Stomach (tissue), 4 donors: ENCODE data around the gene TAF4.

Source experiments
- POLR2A ChIP-seq, 4 donors: fragments of 450-650 bp; IDR thresholded peaks; one replicate each; pipeline ENCODE4 v1.6.1; 2016; ENCODE audit warnings: antibody characterized with exemption in 4 of 4, control low read depth in 2 of 4, mild to moderate bottlenecking in 1 of 4, moderate library complexity in 1 of 4
- POLR2AphosphoS5 ChIP-seq, 3 donors: sonication (generic); formaldehyde crosslinking; IDR thresholded peaks; one replicate each; pipeline ENCODE4 v1.6.1; 2016; ENCODE audit warnings: antibody characterized with exemption in 3 of 3
- TF ChIP-seq, protein P1 (sequence below), 7 experiments: fragments of 450-650 bp in 4 of 7; fragments of 200-600 bp in 3 of 7; sonication (generic) in 3 of 7; IDR thresholded peaks; one replicate each; pipeline ENCODE4 v1.5.1; 2016 to 2019; ENCODE audit warnings: antibody characterized with exemption in 7 of 7, control low read depth in 2 of 7, mild to moderate bottlenecking in 1 of 7

GRCh38 chr20:62045118-62045517 is 20.6 kb downstream of the TAF4 start:
- TF ChIP-seq POLR2A (IDR thresholded peaks at IDR 0.05), result no peak
- TF ChIP-seq POLR2AphosphoS5 (IDR thresholded peaks at IDR 0.05), result no peak
- TF ChIP-seq, protein P1, sequence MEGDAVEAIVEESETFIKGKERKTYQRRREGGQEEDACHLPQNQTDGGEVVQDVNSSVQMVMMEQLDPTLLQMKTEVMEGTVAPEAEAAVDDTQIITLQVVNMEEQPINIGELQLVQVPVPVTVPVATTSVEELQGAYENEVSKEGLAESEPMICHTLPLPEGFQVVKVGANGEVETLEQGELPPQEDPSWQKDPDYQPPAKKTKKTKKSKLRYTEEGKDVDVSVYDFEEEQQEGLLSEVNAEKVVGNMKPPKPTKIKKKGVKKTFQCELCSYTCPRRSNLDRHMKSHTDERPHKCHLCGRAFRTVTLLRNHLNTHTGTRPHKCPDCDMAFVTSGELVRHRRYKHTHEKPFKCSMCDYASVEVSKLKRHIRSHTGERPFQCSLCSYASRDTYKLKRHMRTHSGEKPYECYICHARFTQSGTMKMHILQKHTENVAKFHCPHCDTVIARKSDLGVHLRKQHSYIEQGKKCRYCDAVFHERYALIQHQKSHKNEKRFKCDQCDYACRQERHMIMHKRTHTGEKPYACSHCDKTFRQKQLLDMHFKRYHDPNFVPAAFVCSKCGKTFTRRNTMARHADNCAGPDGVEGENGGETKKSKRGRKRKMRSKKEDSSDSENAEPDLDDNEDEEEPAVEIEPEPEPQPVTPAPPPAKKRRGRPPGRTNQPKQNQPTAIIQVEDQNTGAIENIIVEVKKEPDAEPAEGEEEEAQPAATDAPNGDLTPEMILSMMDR (IDR thresholded peaks at IDR 0.05), result no peak
